Esophagus squamous epithelium (tissue), 4 donors: ENCODE data around the gene UBE2D4.

Source experiments
- POLR2A ChIP-seq, 4 donors: fragments of 450-650 bp; IDR thresholded peaks; one replicate each; pipeline ENCODE4 v1.6.1; 2017; ENCODE audit warnings: antibody characterized with exemption in 4 of 4, mild to moderate bottlenecking in 4 of 4, moderate library complexity in 3 of 4
- TF ChIP-seq, protein P1 (sequence below), 6 experiments: fragments of 450-650 bp in 4 of 6; fragments of 200-600 bp in 2 of 6; sonication (generic) in 2 of 6; IDR thresholded peaks; one replicate each; pipeline ENCODE4 v1.5.1; 2016 to 2019; ENCODE audit warnings: antibody characterized with exemption in 6 of 6, mild to moderate bottlenecking in 4 of 6, moderate library complexity in 4 of 6

DNA sequence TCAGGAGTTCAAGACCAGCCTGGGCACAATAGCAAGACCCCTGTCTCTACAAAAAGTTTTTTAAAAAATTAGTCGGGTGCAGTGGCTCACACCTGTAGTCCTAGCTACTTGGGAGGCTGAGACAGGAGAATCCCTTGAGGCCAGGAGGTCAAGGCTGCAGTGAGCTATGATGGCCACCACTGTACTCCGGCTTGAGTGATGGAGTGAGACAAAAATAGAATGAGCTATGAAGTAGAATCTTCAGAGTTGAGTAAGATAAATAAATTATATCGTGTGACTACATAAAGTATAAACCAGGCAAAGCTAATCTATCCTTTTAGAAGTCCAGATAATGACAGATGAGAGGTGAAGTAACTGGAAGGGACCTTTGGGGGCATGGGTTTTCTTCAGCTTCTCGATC lies 41.6 kb upstream of the UBE2D4 start:
- TF ChIP-seq, protein P1, sequence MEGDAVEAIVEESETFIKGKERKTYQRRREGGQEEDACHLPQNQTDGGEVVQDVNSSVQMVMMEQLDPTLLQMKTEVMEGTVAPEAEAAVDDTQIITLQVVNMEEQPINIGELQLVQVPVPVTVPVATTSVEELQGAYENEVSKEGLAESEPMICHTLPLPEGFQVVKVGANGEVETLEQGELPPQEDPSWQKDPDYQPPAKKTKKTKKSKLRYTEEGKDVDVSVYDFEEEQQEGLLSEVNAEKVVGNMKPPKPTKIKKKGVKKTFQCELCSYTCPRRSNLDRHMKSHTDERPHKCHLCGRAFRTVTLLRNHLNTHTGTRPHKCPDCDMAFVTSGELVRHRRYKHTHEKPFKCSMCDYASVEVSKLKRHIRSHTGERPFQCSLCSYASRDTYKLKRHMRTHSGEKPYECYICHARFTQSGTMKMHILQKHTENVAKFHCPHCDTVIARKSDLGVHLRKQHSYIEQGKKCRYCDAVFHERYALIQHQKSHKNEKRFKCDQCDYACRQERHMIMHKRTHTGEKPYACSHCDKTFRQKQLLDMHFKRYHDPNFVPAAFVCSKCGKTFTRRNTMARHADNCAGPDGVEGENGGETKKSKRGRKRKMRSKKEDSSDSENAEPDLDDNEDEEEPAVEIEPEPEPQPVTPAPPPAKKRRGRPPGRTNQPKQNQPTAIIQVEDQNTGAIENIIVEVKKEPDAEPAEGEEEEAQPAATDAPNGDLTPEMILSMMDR (IDR thresholded peaks at IDR 0.05), result no peak
- no peak for TF ChIP-seq POLR2A (IDR thresholded peaks at IDR 0.05)
